AG04450 (cell line): Measurements from ENCODE around the gene VTCN1. TPM values are rescaled to one million over a fixed set of nuclear protein-coding genes. Genes with fewer than 3 reads are reported as not detected.
"Not testable (repeated sequence)": the region's sequence is repeated elsewhere in the genome, so short reads cannot be mapped to it uniquely, and the experiment has no call there.

Source experiments
- CTCF ChIA-PET: fragments of 300-600, 350-600 bp; formaldehyde crosslinking; extraction: SDS; loops from one replicate; lab custom pipeline; 2022; ENCODE audit warnings: antibody characterized with exemption, inconsistent platforms; lab: Charles Lee
- POLR2A ChIA-PET: fragments of 350-600 bp; formaldehyde crosslinking; extraction: SDS; loops from one replicate; lab custom pipeline; 2021; ENCODE audit warnings: antibody characterized with exemption, inconsistent platforms; lab: Yijun Ruan, JAX
- DNase-seq: peaks from one replicate; pipeline ENCODE4 v3.0.0-alpha.2; 2011; ENCODE audit warnings: low read depth, low spot score
- H3K27ac ChIP-seq: one replicate; pipeline ENCODE4 v1.5.1; 2012; ENCODE audit warnings: low read depth, low read length, control low read depth
- H3K27me3 ChIP-seq: one replicate; pipeline ENCODE4 v1.6.0; 2012; ENCODE audit warnings: low read length; ENCODE audit not compliant: control insufficient read depth, insufficient read depth
- H3K4me3 ChIP-seq: 2 replicates; pipeline ENCODE4 v1.5.1; 2011; ENCODE audit warnings: mild to moderate bottlenecking, low read depth, low read length, control low read depth
- H3K9me3 ChIP-seq: 2 replicates; pipeline ENCODE4 v1.5.1; 2012; ENCODE audit warnings: low read length; ENCODE audit not compliant: control insufficient read depth, insufficient read depth
- polyA plus RNA-seq: library from polyadenylated mRNA; depleted of rRNA; stranded (reverse); fragments of >200 nt; gene quantifications from 2 replicates; pipeline ENCODE4 v1.2.3, GENCODE V29; 2011
- TF ChIP-seq, protein P1 (sequence below): IDR thresholded peaks from 2 replicates; pipeline ENCODE4 v1.5.1; 2011; ENCODE audit warnings: low read depth, low read length, control low read depth, inconsistent platforms

VTCN1 gene
- polyA plus RNA-seq, 1 experiment, result not detected

DNA sequence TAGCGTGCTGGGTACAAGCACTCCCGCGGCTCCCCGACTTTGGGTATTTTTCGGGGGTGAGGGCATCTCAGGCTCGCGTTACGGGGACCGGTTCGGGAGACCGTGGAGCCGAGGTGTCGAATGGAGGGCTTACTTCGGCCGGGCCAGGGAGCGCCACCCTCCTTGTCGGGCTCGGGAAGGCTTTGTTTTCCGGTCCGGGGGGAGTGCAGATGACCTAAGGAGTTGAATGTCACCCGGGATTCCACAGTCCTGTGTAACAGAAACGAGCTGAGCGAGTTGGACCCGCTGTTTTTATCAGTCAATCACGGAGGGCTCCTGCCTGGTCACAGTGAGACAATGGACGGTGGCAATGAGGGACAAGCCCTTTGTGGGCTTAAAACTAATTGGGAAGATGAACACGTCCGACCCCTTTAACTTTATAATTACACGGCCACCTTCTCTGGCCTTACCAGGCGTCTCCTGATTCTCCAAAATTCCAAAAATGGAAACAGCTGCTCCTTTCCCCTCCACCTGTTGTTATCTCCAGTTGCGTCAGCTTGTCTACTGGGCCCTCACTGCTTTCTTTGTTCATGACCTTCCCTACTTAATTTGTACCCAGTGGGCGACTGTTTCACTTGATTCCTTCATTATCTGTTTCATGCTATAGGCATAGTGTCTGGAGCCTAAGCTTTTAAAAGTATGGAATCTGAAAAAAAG lies 88.2 kb downstream of the VTCN1 start:
- POLR2A ChIA-PET, result interaction anchor here (1.0 kb wide), 1 partner anchor 162 kb away, joined by 3 read pairs; no protein-coding TSS in a partner anchor
- CTCF ChIA-PET, result interaction anchor here (0.6 to 4.2 kb wide), 35 partner anchors 9 to 696 kb away, joined by 3 to 38 read pairs (median 5); partner anchors contain the start of gene TTF2
- H3K27ac ChIP-seq, result peak overlapping the region; percentile 91
- H3K27me3 ChIP-seq, result peaks cover 10% of the 10 kb centered on the region
- no peaks in the 10 kb centered on the region; the same call in 1 of the 2 replicates for H3K9me3 ChIP-seq
- TF ChIP-seq, protein P1, sequence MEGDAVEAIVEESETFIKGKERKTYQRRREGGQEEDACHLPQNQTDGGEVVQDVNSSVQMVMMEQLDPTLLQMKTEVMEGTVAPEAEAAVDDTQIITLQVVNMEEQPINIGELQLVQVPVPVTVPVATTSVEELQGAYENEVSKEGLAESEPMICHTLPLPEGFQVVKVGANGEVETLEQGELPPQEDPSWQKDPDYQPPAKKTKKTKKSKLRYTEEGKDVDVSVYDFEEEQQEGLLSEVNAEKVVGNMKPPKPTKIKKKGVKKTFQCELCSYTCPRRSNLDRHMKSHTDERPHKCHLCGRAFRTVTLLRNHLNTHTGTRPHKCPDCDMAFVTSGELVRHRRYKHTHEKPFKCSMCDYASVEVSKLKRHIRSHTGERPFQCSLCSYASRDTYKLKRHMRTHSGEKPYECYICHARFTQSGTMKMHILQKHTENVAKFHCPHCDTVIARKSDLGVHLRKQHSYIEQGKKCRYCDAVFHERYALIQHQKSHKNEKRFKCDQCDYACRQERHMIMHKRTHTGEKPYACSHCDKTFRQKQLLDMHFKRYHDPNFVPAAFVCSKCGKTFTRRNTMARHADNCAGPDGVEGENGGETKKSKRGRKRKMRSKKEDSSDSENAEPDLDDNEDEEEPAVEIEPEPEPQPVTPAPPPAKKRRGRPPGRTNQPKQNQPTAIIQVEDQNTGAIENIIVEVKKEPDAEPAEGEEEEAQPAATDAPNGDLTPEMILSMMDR, result no peak
- no peak for DNase-seq
- peak overlapping the region; percentile 87 for H3K4me3 ChIP-seq

DNA sequence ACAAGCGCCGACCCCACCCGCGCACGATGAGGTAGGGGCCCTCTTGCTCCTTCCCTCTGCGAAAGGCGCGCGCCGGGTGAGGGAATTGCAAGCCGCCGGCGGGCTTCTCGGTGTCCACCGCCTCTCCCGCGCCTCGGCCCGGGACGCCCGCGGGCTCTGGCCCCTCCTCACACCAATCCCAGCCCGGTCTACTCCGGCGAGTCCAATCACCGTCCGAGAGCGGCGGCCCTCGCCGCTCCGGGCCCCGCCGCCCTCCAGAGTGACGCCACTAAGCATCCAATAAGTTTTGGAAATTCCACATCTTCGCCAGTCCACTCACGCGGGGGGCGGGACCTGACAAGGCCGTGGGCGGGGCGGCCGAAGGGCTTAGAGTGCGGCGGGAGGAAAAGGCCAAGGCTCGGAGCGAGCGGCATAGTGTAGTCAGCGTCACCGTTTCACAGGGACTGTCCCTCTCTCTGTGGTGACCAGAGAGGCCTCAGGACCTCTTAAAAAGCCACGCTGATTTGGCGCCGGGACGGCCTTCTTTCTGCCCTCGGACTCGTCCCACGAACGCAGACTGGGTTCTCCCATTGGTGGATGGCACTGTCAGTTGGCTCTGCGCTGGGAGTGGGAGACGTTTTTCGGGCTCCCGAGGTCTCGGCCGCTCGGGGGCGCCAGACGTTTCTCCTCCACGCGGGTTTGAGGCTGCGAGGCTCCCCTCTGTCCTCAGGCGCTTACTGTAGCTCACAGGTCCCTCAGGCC lies 89.0 kb downstream of the VTCN1 start, which contains the start of gene TRIM45:
TSS of gene TRIM45 (minus strand) at position 161 of the 741 bp plus-strand sequence. CDS start 548 bp downstream, outside the sequence.
- DNase-seq, result peak; percentile 88
- Histone ChIP-seq H3K27ac (peak within 1 kb of the TSS; percentile 91), H3K9me3 (no peaks in the 10 kb centered on the region; the same call in 1 of the 2 replicates), H3K27me3 (peaks cover 10% of the 10 kb centered on the region), H3K4me3 (peak within 1 kb of the TSS; percentile 87)
- TF ChIP-seq, protein P1, result peak; percentile 84
- POLR2A ChIA-PET, result interaction anchor here (1.0 kb wide), 1 partner anchor 163 kb away, joined by 3 read pairs; no protein-coding TSS in a partner anchor
- CTCF ChIA-PET, result interaction anchor here (0.6 to 4.2 kb wide), 33 partner anchors 8 to 251 kb away, joined by 3 to 38 read pairs (median 5); partner anchors contain the start of gene TTF2

DNA sequence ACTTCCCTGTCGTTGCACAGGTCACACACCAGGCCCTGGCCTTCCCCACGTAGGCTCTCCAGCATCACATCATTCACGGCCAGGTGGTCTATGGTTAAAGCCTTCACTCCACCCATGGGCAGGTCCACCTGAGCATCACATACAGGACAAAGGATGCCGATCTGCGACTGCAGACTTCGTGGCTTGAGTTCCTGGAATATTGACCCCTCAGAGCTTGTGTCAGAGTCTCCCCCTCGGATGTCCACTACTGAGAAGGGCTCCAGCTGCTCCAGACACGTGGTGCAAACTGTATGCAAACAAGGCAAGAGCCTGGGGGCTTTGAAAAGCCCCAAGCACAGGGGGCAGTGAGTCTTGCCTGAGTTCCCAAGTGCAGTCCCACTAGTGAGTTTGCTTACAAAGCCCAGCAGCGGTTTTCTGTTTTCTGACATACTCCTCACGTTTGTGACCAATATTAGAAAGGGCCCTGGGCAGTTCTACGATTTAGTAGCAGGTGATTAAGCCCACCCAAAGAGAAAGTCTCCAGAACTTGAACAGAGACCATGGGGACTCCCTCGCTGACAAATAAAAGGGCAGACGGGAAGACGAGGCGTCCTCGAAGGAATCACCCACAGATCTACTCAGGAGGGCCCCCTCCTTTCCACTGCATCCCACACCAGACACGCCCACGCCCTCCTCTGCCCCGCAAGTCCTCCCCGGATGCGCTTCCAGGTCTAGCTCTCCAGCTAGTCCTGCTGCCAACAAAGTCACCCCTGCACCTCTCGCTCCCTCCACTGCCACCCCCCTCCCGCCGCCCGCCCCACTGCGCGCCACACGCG lies 89.7 kb downstream of the VTCN1 start:
- CTCF ChIA-PET, result interaction anchor here (0.6 to 4.2 kb wide), 7 partner anchors 8 to 164 kb away, joined by 3 to 38 read pairs (median 16); no protein-coding TSS in a partner anchor
- POLR2A ChIA-PET, result no interaction called here
- no peak for DNase-seq

DNA sequence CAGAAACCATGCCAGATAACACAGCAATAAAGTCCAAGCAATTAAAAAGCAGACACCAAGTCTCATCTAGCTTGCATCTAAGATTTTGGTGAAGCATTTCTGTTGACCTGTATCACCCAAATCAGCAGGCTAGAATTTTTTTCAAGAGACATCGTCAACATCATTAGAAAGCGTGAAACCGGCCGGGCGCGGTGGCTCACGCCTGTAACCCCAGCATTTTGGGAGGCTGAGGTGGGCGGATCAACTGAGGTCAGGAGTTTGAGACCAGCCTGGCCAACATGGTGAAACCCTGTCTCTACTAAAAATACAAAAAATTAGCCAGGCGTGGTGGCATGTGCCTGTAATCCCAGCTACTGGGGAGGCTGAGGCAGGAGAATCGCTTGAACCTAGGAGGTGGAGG lies 91.6 kb downstream of the VTCN1 start:
- H3K9me3 ChIP-seq, H3K4me3 ChIP-seq, H3K27ac ChIP-seq, POLR2A ChIA-PET, H3K27me3 ChIP-seq, DNase-seq: not testable (repeated sequence)
- CTCF ChIA-PET, result interaction anchor here (2.4 to 4.2 kb wide), 4 partner anchors 9 to 165 kb away, joined by 14 to 32 read pairs (median 19); no protein-coding TSS in a partner anchor

More for the DNA sequence above, 89.7 kb downstream of the VTCN1 start:
- Histone ChIP-seq H3K4me3 (peak overlapping the region; percentile 66), H3K9me3 (no peaks in the 10 kb centered on the region; the same call in 1 of the 2 replicates), H3K27me3 (peaks cover 9% of the 10 kb centered on the region), H3K27ac (peak overlapping the region; percentile 39)
- TF ChIP-seq, protein P1, result no peak
